Measurements from ENCODE around the gene GGCX.

DNA sequence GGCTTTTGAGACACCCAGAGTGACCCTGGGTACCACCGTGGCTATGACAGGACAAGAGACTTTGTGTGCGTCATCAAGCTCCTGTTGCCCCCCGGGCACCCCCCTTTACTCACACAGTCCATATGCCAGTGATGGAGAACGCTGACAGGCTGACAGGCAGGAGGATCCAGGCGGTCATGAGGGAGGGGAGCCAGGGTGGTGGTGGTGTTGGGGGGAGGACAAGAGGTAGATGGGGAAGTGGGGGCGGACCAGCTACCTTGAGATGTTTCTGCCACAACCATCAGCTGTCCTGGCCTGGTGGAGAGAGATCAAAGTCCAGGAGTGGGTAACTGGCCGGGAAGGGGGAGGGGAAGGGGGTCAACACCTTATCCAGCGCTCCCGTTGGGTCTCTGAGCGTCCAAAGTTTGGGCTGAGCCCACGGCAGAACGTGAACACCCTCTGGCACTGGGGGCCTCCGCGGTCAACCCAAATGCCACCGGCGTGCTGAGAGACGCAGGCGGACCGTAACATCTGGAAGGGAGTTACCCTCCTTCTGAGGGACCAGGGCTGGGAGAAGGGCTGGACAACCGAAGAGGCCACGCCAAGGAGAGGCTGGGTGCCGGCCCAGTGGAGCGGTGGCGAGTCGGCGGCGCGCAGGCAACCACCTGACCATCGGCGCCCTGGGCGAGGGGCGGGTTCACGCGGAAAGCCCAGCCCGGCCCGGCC lies 40.6 kb upstream of the GGCX start:
- TF ChIP-seq, protein P1, sequence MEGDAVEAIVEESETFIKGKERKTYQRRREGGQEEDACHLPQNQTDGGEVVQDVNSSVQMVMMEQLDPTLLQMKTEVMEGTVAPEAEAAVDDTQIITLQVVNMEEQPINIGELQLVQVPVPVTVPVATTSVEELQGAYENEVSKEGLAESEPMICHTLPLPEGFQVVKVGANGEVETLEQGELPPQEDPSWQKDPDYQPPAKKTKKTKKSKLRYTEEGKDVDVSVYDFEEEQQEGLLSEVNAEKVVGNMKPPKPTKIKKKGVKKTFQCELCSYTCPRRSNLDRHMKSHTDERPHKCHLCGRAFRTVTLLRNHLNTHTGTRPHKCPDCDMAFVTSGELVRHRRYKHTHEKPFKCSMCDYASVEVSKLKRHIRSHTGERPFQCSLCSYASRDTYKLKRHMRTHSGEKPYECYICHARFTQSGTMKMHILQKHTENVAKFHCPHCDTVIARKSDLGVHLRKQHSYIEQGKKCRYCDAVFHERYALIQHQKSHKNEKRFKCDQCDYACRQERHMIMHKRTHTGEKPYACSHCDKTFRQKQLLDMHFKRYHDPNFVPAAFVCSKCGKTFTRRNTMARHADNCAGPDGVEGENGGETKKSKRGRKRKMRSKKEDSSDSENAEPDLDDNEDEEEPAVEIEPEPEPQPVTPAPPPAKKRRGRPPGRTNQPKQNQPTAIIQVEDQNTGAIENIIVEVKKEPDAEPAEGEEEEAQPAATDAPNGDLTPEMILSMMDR (IDR thresholded peaks at IDR 0.05 in 4 of 5, conservative IDR thresholded peaks at IDR 0.05 in 1 of 5): no peak
- TF ChIP-seq POLR2A (IDR thresholded peaks at IDR 0.05): no peak

All from gastrocnemius medialis (tissue), 4 donors.